ENCODE data around the gene STARD13.

STARD13 gene

GRCh38 chr13:33278913-33279312 lies 6.6 kb downstream of the STARD13 start:
- no peak for DNase-seq
- Histone ChIP-seq H3K9me3 (ENCODE audit: control insufficient read depth, low read length) (no peaks in the 10 kb centered on the region), H3K4me1 (ENCODE audit: control insufficient read depth, insufficient read depth, low read length, poor library complexity, severe bottlenecking) (no peaks in the 10 kb centered on the region), H3K27me3 (replicated peaks; ENCODE audit: control insufficient read depth, insufficient read depth, low read length, poor library complexity, severe bottlenecking) (no peaks in the 10 kb centered on the region), H3K27ac (ENCODE audit: insufficient read depth, low read length, poor library complexity, severe bottlenecking) (no peak overlapping the region), H3K36me3 (ENCODE audit: control insufficient read depth, insufficient read depth, low read length) (no peaks in the 10 kb centered on the region), H3K4me3 (ENCODE audit: insufficient read depth, low read depth, low read length, poor library complexity, severe bottlenecking) (no peak overlapping the region)

- DNase-seq = no peak
- H3K27ac ChIP-seq (ENCODE audit: insufficient read depth, low read length, poor library complexity, severe bottlenecking) = no peak overlapping the region
- H3K36me3 ChIP-seq (ENCODE audit: control insufficient read depth, insufficient read depth, low read length) = no peaks in the 10 kb centered on the region
- H3K9me3 ChIP-seq (ENCODE audit: control insufficient read depth, low read length) = no peaks in the 10 kb centered on the region
- no peaks in the 10 kb centered on the region for H3K4me1 ChIP-seq (ENCODE audit: control insufficient read depth, insufficient read depth, low read length, poor library complexity, severe bottlenecking)
- H3K4me3 ChIP-seq (ENCODE audit: insufficient read depth, low read depth, low read length, poor library complexity, severe bottlenecking) = no peak overlapping the region
- no peaks in the 10 kb centered on the region for H3K27me3 ChIP-seq (replicated peaks; ENCODE audit: control insufficient read depth, insufficient read depth, low read length, poor library complexity, severe bottlenecking)
Observed at GRCh38 chr13:33277946-33278345, 7.6 kb downstream of the STARD13 start.

- DNase-seq = no peak
Observed at GRCh38 chr13:33277037-33277740, 8.4 kb downstream of the STARD13 start.

GRCh38 chr13:33276570-33276969 lies 9.0 kb downstream of the STARD13 start:
- Histone ChIP-seq H3K27me3 (replicated peaks; ENCODE audit: control insufficient read depth, insufficient read depth, low read length, poor library complexity, severe bottlenecking) (no peaks in the 10 kb centered on the region), H3K27ac (ENCODE audit: insufficient read depth, low read length, poor library complexity, severe bottlenecking) (no peak overlapping the region), H3K36me3 (ENCODE audit: control insufficient read depth, insufficient read depth, low read length) (no peaks in the 10 kb centered on the region), H3K9me3 (ENCODE audit: control insufficient read depth, low read length) (no peaks in the 10 kb centered on the region), H3K4me1 (ENCODE audit: control insufficient read depth, insufficient read depth, low read length, poor library complexity, severe bottlenecking) (no peaks in the 10 kb centered on the region), H3K4me3 (ENCODE audit: insufficient read depth, low read depth, low read length, poor library complexity, severe bottlenecking) (no peak overlapping the region)
- DNase-seq = no peak

More at GRCh38 chr13:33277037-33277740, 8.4 kb downstream of the STARD13 start:
- Histone ChIP-seq H3K9me3 (ENCODE audit: control insufficient read depth, low read length) (no peaks in the 10 kb centered on the region), H3K27me3 (replicated peaks; ENCODE audit: control insufficient read depth, insufficient read depth, low read length, poor library complexity, severe bottlenecking) (no peaks in the 10 kb centered on the region), H3K4me1 (ENCODE audit: control insufficient read depth, insufficient read depth, low read length, poor library complexity, severe bottlenecking) (no peaks in the 10 kb centered on the region), H3K36me3 (ENCODE audit: control insufficient read depth, insufficient read depth, low read length) (no peaks in the 10 kb centered on the region), H3K27ac (ENCODE audit: insufficient read depth, low read length, poor library complexity, severe bottlenecking) (no peak overlapping the region), H3K4me3 (ENCODE audit: insufficient read depth, low read depth, low read length, poor library complexity, severe bottlenecking) (no peak overlapping the region)

- Histone ChIP-seq H3K9me3 (ENCODE audit: control insufficient read depth, low read length) (no peaks in the 10 kb centered on the region), H3K27me3 (replicated peaks; ENCODE audit: control insufficient read depth, insufficient read depth, low read length, poor library complexity, severe bottlenecking) (no peaks in the 10 kb centered on the region), H3K4me1 (ENCODE audit: control insufficient read depth, insufficient read depth, low read length, poor library complexity, severe bottlenecking) (no peaks in the 10 kb centered on the region), H3K27ac (ENCODE audit: insufficient read depth, low read length, poor library complexity, severe bottlenecking) (no peak overlapping the region), H3K4me3 (ENCODE audit: insufficient read depth, low read depth, low read length, poor library complexity, severe bottlenecking) (no peak overlapping the region), H3K36me3 (ENCODE audit: control insufficient read depth, insufficient read depth, low read length) (no peaks in the 10 kb centered on the region)
- no peak for DNase-seq
Observed at GRCh38 chr13:33275916-33276315, 9.6 kb downstream of the STARD13 start.

- no peaks in the 10 kb centered on the region for H3K4me1 ChIP-seq (ENCODE audit: control insufficient read depth, insufficient read depth, low read length, poor library complexity, severe bottlenecking)
- no peaks in the 10 kb centered on the region for H3K9me3 ChIP-seq (ENCODE audit: control insufficient read depth, low read length)
- H3K4me3 ChIP-seq (ENCODE audit: insufficient read depth, low read depth, low read length, poor library complexity, severe bottlenecking) = no peak overlapping the region
- no peaks in the 10 kb centered on the region for H3K27me3 ChIP-seq (replicated peaks; ENCODE audit: control insufficient read depth, insufficient read depth, low read length, poor library complexity, severe bottlenecking)
- no peak overlapping the region for H3K27ac ChIP-seq (ENCODE audit: insufficient read depth, low read length, poor library complexity, severe bottlenecking)
- no peak for DNase-seq
- H3K36me3 ChIP-seq (ENCODE audit: control insufficient read depth, insufficient read depth, low read length) = no peaks in the 10 kb centered on the region
Observed at GRCh38 chr13:33274264-33274663, 11.3 kb downstream of the STARD13 start.

- Histone ChIP-seq H3K4me1 (ENCODE audit: control insufficient read depth, insufficient read depth, low read length, poor library complexity, severe bottlenecking) (no peaks in the 10 kb centered on the region), H3K36me3 (ENCODE audit: control insufficient read depth, insufficient read depth, low read length) (no peaks in the 10 kb centered on the region), H3K9me3 (ENCODE audit: control insufficient read depth, low read length) (no peaks in the 10 kb centered on the region), H3K27me3 (replicated peaks; ENCODE audit: control insufficient read depth, insufficient read depth, low read length, poor library complexity, severe bottlenecking) (no peaks in the 10 kb centered on the region), H3K4me3 (ENCODE audit: insufficient read depth, low read depth, low read length, poor library complexity, severe bottlenecking) (no peak overlapping the region), H3K27ac (ENCODE audit: insufficient read depth, low read length, poor library complexity, severe bottlenecking) (no peak overlapping the region)
- no peak for DNase-seq
Observed at GRCh38 chr13:33272531-33273124, 12.9 kb downstream of the STARD13 start.

GRCh38 chr13:33271759-33272158 lies 13.8 kb downstream of the STARD13 start:
- no peaks in the 10 kb centered on the region for H3K27me3 ChIP-seq (replicated peaks; ENCODE audit: control insufficient read depth, insufficient read depth, low read length, poor library complexity, severe bottlenecking)
- H3K4me1 ChIP-seq (ENCODE audit: control insufficient read depth, insufficient read depth, low read length, poor library complexity, severe bottlenecking) = no peaks in the 10 kb centered on the region
- no peaks in the 10 kb centered on the region for H3K9me3 ChIP-seq (ENCODE audit: control insufficient read depth, low read length)
- no peak overlapping the region for H3K4me3 ChIP-seq (ENCODE audit: insufficient read depth, low read depth, low read length, poor library complexity, severe bottlenecking)
- H3K36me3 ChIP-seq (ENCODE audit: control insufficient read depth, insufficient read depth, low read length) = no peaks in the 10 kb centered on the region
- H3K27ac ChIP-seq (ENCODE audit: insufficient read depth, low read length, poor library complexity, severe bottlenecking) = no peak overlapping the region
- DNase-seq = no peak

- Histone ChIP-seq H3K9me3 (ENCODE audit: control insufficient read depth, low read length) (no peaks in the 10 kb centered on the region), H3K4me1 (ENCODE audit: control insufficient read depth, insufficient read depth, low read length, poor library complexity, severe bottlenecking) (no peaks in the 10 kb centered on the region), H3K4me3 (ENCODE audit: insufficient read depth, low read depth, low read length, poor library complexity, severe bottlenecking) (no peak overlapping the region), H3K27ac (ENCODE audit: insufficient read depth, low read length, poor library complexity, severe bottlenecking) (no peak overlapping the region), H3K36me3 (ENCODE audit: control insufficient read depth, insufficient read depth, low read length) (no peaks in the 10 kb centered on the region), H3K27me3 (replicated peaks; ENCODE audit: control insufficient read depth, insufficient read depth, low read length, poor library complexity, severe bottlenecking) (no peaks in the 10 kb centered on the region)
- no peak for DNase-seq
Observed at GRCh38 chr13:33270895-33271538, 14.5 kb downstream of the STARD13 start.

- H3K4me3 ChIP-seq (ENCODE audit: insufficient read depth, low read depth, low read length, poor library complexity, severe bottlenecking) = no peak overlapping the region
- H3K9me3 ChIP-seq (ENCODE audit: control insufficient read depth, low read length) = no peaks in the 10 kb centered on the region
- no peak for DNase-seq
- no peaks in the 10 kb centered on the region for H3K27me3 ChIP-seq (replicated peaks; ENCODE audit: control insufficient read depth, insufficient read depth, low read length, poor library complexity, severe bottlenecking)
- H3K36me3 ChIP-seq (ENCODE audit: control insufficient read depth, insufficient read depth, low read length) = no peaks in the 10 kb centered on the region
- H3K27ac ChIP-seq (ENCODE audit: insufficient read depth, low read length, poor library complexity, severe bottlenecking) = no peak overlapping the region
- H3K4me1 ChIP-seq (ENCODE audit: control insufficient read depth, insufficient read depth, low read length, poor library complexity, severe bottlenecking) = no peaks in the 10 kb centered on the region
Observed at GRCh38 chr13:33265607-33266006, 19.9 kb downstream of the STARD13 start.
